Ascending aorta (tissue), 2 donors: ENCODE measurements around the gene SOAT2. TPM values are rescaled to one million over a fixed set of nuclear protein-coding genes. Genes with fewer than 3 reads are reported as not detected.

ENCODE experiments used
- DNase-seq, 2 donors: peaks; one replicate each; pipeline ENCODE4 v3.0.0-alpha.2; 2019; ENCODE audit warnings: low spot score in 2 of 2
- H3K27ac ChIP-seq, 2 donors: fragments of 200-600 bp; sonication (generic); one replicate each; pipeline ENCODE4 v1.5.1; 2016 to 2017; ENCODE audit warnings: mild to moderate bottlenecking in 1 of 2
- H3K27me3 ChIP-seq: fragments of 200-600 bp; sonication (generic); one replicate; pipeline ENCODE4 v1.5.1; 2017
- H3K36me3 ChIP-seq, 2 donors: fragments of 200-600 bp; sonication (generic); one replicate each; pipeline ENCODE4 v1.5.1; 2016
- H3K4me1 ChIP-seq, 2 donors: fragments of 200-600 bp; sonication (generic); one replicate each; pipeline ENCODE4 v1.5.1; 2016 to 2017; ENCODE audit warnings: mild to moderate bottlenecking in 1 of 2
- H3K4me3 ChIP-seq, 2 donors: fragments of 200-600 bp; sonication (generic); one replicate each; pipeline ENCODE4 v1.5.1; 2016 to 2017; ENCODE audit warnings: mild to moderate bottlenecking in 1 of 2
- H3K9me3 ChIP-seq, 2 donors: fragments of 200-600 bp; sonication (generic); one replicate each; pipeline ENCODE4 v1.5.1; 2016
- intact Hi-C: fragments of 100-400 bp; cut with DNase I; formaldehyde crosslinking; loops from one replicate; pipeline ENCODE4 v1.15.1; 2023
- total RNA-seq: library from RNA; depleted of rRNA; stranded (reverse); fragments of >200 nt; gene quantifications from one replicate; pipeline ENCODE4 v1.1.0, GENCODE V29; 2016
- TF ChIP-seq, protein P1 (sequence below), 3 experiments: fragments of 200-600 bp in 2 of 3; fragments of 450-650 bp in 1 of 3; sonication (generic) in 2 of 3; IDR thresholded peaks; one replicate each; pipeline ENCODE4 v1.5.1; 2016 to 2019; ENCODE audit warnings: antibody characterized with exemption in 3 of 3, mild to moderate bottlenecking in 1 of 3, moderate library complexity in 1 of 3

Gene SOAT2, protein sequence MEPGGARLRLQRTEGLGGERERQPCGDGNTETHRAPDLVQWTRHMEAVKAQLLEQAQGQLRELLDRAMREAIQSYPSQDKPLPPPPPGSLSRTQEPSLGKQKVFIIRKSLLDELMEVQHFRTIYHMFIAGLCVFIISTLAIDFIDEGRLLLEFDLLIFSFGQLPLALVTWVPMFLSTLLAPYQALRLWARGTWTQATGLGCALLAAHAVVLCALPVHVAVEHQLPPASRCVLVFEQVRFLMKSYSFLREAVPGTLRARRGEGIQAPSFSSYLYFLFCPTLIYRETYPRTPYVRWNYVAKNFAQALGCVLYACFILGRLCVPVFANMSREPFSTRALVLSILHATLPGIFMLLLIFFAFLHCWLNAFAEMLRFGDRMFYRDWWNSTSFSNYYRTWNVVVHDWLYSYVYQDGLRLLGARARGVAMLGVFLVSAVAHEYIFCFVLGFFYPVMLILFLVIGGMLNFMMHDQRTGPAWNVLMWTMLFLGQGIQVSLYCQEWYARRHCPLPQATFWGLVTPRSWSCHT
- not detected for total RNA-seq

DNA sequence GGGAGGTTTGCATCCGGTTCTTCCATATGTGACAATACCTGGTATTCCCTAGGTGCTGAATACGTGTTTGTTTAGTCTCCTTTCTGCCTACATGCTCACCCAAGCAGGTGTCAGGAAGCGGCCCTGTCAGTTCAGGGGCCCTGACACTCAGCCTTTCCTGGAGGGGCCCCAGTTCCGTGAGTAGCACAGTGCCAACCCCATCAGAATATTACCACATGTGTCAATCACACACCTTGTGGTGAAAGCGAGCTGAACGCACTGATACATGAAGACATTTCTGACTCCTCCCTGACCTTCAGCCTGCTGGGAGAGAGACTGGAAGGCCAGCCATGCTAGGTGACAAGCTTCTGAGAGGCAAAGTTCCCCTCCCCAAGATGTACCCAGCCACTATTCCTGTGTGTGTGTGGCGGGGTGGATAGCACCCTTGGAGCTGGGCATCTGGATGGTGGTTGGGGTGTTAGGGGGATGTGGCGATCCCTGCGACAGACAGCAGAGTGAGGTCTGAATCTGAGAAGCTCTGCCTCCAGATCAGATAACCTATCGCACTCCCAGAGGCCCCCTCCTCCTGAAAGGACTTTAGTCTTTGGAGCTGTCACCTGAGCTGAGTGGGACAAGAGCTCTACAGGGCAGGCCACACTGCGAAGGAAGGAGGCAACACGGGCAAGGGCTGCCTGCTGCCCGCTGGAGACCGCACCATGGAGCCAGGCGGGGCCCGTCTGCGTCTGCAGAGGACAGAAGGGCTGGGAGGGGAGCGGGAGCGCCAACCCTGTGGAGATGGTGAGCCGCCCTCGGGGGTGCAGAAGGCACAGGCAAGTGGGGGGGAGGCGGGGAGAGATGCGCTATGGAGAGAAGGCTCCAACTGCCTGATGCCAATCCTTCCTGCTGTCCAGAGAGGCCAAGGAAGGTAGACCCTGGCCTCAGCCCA is at the start of gene SOAT2:
Gene SOAT2, plus strand, starts transcription at position 604 of the 925 bp plus-strand sequence. Its CDS starts 92 bp downstream, at position 696.
- peaks cover 21 to 27% of the 10 kb centered on the region in 2 donors for H3K36me3 ChIP-seq
- no peak within 1 kb of the TSS for H3K4me3 ChIP-seq
- no peaks in the 10 kb centered on the region for H3K27me3 ChIP-seq
- H3K27ac ChIP-seq, result peak within 1 kb of the TSS; percentile 36 to 48
- H3K4me1 ChIP-seq, result peaks cover 0 to 31% of the 10 kb centered on the region in 2 donors
- no peaks in the 10 kb centered on the region for H3K9me3 ChIP-seq
- TF ChIP-seq, protein P1, sequence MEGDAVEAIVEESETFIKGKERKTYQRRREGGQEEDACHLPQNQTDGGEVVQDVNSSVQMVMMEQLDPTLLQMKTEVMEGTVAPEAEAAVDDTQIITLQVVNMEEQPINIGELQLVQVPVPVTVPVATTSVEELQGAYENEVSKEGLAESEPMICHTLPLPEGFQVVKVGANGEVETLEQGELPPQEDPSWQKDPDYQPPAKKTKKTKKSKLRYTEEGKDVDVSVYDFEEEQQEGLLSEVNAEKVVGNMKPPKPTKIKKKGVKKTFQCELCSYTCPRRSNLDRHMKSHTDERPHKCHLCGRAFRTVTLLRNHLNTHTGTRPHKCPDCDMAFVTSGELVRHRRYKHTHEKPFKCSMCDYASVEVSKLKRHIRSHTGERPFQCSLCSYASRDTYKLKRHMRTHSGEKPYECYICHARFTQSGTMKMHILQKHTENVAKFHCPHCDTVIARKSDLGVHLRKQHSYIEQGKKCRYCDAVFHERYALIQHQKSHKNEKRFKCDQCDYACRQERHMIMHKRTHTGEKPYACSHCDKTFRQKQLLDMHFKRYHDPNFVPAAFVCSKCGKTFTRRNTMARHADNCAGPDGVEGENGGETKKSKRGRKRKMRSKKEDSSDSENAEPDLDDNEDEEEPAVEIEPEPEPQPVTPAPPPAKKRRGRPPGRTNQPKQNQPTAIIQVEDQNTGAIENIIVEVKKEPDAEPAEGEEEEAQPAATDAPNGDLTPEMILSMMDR (IDR thresholded peaks at IDR 0.05), result no peak
- intact Hi-C loops, result no loop called here
- DNase-seq, result no peak

DNA sequence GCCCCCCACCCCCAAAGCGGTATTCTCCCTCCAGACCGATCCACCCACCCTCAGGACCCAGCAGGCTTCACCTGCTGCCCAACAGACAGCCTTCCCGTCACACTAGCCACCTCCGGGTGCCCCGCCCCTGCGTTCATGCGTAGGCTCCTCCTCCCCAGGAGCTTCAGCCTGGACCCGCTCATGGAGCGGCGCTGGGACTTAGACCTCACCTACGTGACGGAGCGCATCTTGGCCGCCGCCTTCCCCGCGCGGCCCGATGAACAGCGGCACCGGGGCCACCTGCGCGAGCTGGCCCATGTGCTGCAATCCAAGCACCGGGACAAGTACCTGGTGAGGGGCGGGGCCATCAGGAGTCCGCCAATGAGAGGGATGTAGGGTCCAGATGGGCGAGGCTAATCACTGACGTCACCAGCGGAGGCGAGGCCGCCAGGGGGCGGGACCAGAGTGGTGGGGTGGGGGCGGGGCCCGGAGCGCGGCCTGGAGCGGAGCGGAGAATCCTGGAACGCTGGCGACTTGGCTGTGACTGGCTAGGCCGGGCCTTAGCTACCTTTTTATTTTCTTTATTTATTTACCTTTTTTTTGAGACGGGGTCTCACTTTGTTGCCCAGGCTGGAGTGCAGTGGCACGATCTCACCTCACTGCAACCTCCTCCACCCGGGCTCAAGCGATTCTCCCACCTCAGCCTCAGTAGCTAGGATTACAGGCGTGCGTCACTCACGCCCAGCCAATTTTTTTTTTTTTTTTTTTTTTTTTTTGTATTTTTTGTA is 49.0 kb upstream of the SOAT2 start:
- no peaks in the 10 kb centered on the region for H3K27me3 ChIP-seq
- peaks cover 0 to 34% of the 10 kb centered on the region in 2 donors for H3K4me1 ChIP-seq
- H3K4me3 ChIP-seq, result peak overlapping the region; percentile 75 to 84
- intact Hi-C loops, result no loop called here
- no peaks in the 10 kb centered on the region for H3K9me3 ChIP-seq
- peaks cover 35 to 56% of the 10 kb centered on the region in 2 donors for H3K36me3 ChIP-seq
- TF ChIP-seq, protein P1 (IDR thresholded peaks at IDR 0.05), result no peak
- DNase-seq, result peak; percentile 90 to 97
- H3K27ac ChIP-seq, result peak overlapping the region; percentile 98 to 99

DNA sequence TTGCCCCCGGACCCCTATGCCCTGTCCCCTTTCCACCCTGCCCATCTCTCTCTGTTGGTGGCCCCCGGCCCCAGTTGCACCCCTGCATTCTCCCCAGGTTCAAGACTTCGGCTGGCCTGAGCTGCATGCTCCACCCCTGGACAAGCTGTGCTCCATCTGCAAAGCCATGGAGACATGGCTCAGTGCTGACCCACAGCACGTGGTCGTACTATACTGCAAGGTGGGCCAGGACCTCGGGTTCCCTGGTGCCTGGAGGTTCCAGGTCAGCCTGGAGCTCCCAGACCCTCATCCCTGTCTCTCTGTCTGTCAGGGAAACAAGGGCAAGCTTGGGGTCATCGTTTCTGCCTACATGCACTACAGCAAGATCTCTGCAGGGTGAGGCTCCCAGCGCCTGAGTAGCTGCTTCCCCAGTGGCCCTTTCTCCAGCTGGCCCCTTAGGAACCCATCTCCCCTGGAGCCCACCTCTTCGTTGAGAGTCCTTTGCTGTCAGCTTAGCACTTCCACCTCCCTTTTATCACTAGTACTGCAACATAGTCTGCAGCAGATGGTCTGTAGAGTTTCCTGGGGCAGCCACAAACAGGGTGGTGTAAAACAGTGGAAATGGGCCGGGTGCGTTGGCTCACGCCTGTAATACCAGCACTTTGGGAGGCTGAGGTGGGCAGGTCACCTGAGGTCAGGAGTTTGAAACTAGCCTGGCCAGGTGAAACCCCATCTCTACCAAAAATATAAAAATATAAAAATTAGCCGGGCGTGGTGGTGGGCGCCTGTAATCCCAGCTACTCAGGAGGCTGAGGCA is 47.6 kb upstream of the SOAT2 start:
- peak in 1 of 2 donors; percentile 62 for DNase-seq
- Histone ChIP-seq H3K4me3 (no peak overlapping the region), H3K27ac (peak overlapping the region; percentile 98 to 99), H3K9me3 (no peaks in the 10 kb centered on the region), H3K36me3 (peaks cover 49 to 70% of the 10 kb centered on the region in 2 donors), H3K27me3 (no peaks in the 10 kb centered on the region), H3K4me1 (peaks cover 0 to 37% of the 10 kb centered on the region in 2 donors)
- TF ChIP-seq, protein P1 (IDR thresholded peaks at IDR 0.05), result no peak
- intact Hi-C loops, result no loop called here

DNA sequence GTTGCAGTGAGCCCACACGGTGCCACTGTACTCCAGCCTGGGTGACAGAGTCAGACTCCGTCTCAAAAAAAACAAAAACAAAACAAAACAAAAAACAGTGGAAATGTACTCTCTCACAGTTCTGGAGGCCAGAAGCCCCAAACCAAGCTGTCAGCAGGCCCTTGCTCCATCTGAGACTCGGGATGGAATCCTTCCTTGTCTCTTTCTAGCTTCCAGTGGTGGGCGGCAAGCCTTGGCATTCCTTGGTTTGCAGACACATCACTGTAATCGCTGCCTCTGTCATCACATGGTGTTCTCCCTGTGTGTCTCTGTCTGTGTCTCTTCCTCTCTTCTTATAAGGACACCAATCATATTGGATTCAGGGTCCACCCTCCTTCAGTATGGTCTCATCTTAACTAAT is 47.0 kb upstream of the SOAT2 start:
- peak in 1 of 2 donors; percentile 62 for DNase-seq
- H3K27ac ChIP-seq, result peak overlapping the region in 1 of 2 donors; percentile 98
- H3K36me3 ChIP-seq, result peaks cover 55 to 76% of the 10 kb centered on the region in 2 donors
- TF ChIP-seq, protein P1 (IDR thresholded peaks at IDR 0.05), result no peak
- peaks cover 0 to 39% of the 10 kb centered on the region in 2 donors for H3K4me1 ChIP-seq
- no peaks in the 10 kb centered on the region for H3K27me3 ChIP-seq
- H3K4me3 ChIP-seq, result no peak overlapping the region
- no peaks in the 10 kb centered on the region for H3K9me3 ChIP-seq
- intact Hi-C loops, result no loop called here
